ENCODE results near the gene GTF2I.

GTF2I gene

DNA sequence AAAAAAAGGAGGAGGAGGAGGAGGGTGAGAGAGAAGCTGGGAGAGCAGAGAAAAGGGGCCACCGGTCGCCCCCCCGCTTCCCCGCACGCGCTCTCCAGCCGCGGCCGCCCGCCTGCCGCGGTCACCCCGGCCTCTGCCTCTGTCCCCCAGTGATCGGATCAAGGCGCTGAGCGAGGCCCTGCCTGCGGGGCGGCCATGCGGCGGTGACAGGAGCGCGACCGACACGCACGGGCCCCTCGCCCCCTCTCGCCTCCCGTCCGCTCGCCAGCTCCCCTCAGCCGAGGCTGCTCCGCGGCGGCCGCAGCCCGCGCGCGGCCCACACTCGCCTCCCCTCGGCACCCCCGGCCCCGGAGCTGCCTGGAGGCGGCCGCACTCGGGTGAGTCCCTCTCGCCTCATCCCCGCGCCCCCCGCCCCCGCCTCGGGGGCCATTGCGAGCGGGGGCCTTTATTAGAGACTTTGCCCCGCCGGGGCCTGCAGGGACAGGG is at the start of gene GTF2I:
Gene GTF2I (plus strand): TSS at position 27 of the 486 bp plus-strand sequence. CDS start 31,411 bp downstream, outside the sequence.
- no peak for DNase-seq (ENCODE audit: extremely low read depth, low read depth)
- TF ChIP-seq, protein P1, sequence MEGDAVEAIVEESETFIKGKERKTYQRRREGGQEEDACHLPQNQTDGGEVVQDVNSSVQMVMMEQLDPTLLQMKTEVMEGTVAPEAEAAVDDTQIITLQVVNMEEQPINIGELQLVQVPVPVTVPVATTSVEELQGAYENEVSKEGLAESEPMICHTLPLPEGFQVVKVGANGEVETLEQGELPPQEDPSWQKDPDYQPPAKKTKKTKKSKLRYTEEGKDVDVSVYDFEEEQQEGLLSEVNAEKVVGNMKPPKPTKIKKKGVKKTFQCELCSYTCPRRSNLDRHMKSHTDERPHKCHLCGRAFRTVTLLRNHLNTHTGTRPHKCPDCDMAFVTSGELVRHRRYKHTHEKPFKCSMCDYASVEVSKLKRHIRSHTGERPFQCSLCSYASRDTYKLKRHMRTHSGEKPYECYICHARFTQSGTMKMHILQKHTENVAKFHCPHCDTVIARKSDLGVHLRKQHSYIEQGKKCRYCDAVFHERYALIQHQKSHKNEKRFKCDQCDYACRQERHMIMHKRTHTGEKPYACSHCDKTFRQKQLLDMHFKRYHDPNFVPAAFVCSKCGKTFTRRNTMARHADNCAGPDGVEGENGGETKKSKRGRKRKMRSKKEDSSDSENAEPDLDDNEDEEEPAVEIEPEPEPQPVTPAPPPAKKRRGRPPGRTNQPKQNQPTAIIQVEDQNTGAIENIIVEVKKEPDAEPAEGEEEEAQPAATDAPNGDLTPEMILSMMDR (IDR thresholded peaks at IDR 0.05; ENCODE audit: low read depth, low read length), result no peak

DNA sequence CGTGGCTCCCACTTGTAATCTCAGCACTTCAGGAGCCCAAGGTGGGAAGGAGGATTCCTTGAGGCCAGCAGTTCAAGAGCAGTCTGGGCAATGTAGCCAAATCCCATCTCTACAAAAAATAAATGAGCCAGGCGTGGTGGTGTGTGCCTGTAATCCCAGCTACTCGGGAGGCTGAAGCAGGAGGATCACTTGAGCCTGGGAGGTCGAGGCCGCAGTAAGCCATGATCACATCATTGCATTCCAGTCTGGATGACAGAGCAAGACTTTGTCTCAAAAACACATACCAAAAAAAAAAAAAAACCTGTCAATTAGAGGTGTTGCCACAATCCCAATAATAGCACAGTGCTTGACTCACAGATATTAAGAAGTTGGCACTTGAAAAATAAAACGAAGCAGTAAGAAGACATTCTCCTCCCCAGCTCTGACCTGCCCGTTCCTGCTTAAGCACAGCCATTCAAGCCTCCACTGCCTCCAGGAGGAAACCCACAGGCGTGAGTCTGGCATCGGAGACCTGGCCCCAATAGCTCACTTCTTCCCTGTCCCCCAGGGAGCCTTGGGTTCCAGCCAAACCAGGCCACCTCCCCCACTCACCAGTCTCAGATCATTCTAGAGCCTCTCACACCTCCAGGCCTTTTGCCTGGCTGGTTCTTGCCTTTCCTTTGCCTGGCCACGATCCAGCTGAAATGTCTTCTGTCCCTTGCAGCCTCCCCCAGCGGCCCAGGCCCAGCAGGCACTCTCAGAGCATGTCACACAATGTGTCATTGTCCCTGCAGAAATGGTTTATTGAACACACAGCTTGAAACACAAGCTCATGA is 45.3 kb upstream of the GTF2I start:
- no peak for DNase-seq (ENCODE audit: extremely low read depth, low read depth)
- TF ChIP-seq, protein P1 (IDR thresholded peaks at IDR 0.05; ENCODE audit: low read depth, low read length), result no peak

DNA sequence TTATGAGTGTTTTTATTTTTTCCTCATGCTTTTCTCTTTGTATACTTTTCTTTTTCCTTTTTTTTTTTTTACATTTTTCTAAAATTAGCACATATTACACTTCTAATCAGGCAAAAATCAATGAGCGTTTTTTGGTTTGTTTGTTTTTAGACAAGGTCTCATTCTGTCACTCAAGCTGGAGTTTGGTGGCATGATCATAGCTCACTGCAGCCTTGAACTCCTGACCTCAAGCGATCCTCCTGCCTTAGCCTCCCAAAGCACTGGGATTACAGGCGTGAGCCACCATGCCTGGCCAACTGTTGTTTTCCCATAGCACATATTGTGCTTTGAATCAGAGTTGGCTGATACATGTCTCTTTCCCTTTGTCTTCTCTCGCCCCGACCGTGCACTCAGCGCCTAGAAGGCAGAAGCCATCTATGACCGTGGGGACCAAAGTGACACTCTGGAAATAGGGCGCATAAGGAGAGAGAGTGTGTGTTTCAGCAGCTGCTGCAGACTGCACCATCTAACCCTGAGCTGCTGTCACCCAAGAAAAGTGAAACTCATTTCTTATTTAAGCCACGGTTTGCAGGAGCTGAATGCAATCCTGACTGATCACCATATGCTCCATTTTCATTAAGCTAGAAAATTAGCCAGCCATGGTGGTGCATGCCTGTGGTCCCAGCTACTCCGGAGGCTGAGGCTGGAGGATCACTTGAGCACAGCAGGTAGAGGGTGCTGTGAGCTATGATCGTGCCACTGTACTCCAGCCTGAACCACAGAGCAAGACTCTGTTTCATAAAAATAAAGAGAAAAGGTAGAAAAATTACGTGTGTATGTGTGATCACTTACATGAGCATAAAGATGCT is 41.4 kb upstream of the GTF2I start:
- no peak for DNase-seq (ENCODE audit: extremely low read depth, low read depth)
- TF ChIP-seq, protein P1 (IDR thresholded peaks at IDR 0.05; ENCODE audit: low read depth, low read length), result no peak

DNA sequence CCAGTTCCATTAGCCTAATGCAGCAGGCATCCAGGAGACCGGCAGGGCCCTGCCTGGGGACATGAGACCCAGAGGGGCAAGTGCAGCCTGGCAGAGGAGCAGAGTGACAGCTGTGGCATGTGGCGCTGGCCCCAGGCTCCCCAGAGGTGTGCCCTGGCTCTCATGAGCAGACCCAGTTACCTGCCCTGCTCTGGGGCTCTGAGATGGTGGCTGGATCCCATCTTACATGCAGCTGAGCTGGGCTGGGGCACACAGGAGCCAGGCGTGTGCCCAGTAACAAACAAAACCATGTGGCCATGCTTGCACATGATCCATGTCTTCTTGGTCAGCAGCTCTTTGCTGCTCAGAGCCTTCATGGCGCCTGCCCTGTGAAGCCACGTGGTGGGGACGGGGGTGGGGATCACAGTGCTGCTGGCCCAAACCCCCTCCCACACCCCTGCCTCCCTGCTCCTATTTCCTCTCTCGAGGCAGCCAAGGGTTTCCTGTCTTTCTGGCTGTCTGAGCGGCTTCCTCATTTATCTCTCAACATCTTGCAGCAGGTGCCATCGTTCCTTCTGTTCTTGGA is 40.3 kb upstream of the GTF2I start:
- TF ChIP-seq, protein P1 (IDR thresholded peaks at IDR 0.05; ENCODE audit: low read depth, low read length), result no peak
- no peak for DNase-seq (ENCODE audit: extremely low read depth, low read depth)

DNA sequence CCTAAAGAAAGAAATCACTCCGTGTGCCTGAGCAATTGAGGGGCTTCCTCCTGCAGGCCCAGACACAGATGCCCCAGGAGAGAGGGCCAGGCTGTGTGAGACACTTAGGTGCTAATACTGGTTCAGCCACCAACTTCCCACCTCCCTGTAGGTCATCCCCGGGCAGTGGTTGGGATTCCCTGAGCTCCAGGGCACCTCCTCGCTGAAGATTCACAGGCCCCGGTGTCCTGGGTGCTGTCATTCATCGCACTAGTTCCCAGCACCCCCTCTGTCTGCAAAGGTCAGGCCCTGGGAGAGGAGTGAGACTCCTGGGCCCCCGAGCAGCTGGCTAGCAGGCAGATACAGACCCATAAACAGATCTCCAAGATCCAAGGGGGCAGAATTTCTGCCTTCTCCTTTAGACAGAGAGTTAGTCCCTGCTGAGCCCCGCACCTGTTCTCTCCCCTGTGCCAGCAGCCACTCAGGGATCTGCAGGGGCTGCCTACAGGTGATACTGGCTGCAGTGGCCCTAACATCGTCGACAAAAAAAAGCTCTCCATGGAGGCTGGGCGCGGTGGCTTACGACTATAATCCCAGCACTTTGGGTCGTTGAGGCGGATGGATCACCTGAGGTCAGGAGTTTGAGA is 38.2 kb upstream of the GTF2I start:
- no peak for DNase-seq (ENCODE audit: extremely low read depth, low read depth)
- TF ChIP-seq, protein P1 (IDR thresholded peaks at IDR 0.05; ENCODE audit: low read depth, low read length), result no peak

- DNase-seq (ENCODE audit: extremely low read depth, low read depth), result no peak
These were observed 35.2 kb upstream of the GTF2I start for GRCh38 chr7:74622228-74622749.

More at GRCh38 chr7:74622228-74622749, 35.2 kb upstream of the GTF2I start:
- TF ChIP-seq, protein P1 (IDR thresholded peaks at IDR 0.05; ENCODE audit: low read depth, low read length), result no peak
